ENCODE data around the gene ZDHHC14. TPM values are rescaled to one million over a fixed set of nuclear protein-coding genes. Genes with fewer than 3 reads are reported as not detected.

ZDHHC14 gene
- total RNA-seq, 1 donor from 2014 or later, result 26.1 TPM

- peaks cover 13% of the 10 kb centered on the region for H3K27me3 Mint-ChIP-seq (ENCODE audit: unreplicated experiment)
- H3K27ac Mint-ChIP-seq (ENCODE audit: unreplicated experiment), result no peak overlapping the region
- no peak overlapping the region for H3K4me3 Mint-ChIP-seq (ENCODE audit: unreplicated experiment)
- H3K4me1 Mint-ChIP-seq (ENCODE audit: unreplicated experiment), result peaks cover 39% of the 10 kb centered on the region
- no peak for TF ChIP-seq CTCF (IDR thresholded peaks at IDR 0.05; ENCODE audit: unreplicated experiment)
- peaks cover 36% of the 10 kb centered on the region for H3K36me3 Mint-ChIP-seq (ENCODE audit: low read depth, unreplicated experiment)
- H3K9me3 Mint-ChIP-seq (ENCODE audit: unreplicated experiment), result no peaks in the 10 kb centered on the region
- no peak for DNase-seq (ENCODE audit: low spot score)
Measured at GRCh38 chr6:157658301-157658700, 277.3 kb downstream of the ZDHHC14 start.

DNA sequence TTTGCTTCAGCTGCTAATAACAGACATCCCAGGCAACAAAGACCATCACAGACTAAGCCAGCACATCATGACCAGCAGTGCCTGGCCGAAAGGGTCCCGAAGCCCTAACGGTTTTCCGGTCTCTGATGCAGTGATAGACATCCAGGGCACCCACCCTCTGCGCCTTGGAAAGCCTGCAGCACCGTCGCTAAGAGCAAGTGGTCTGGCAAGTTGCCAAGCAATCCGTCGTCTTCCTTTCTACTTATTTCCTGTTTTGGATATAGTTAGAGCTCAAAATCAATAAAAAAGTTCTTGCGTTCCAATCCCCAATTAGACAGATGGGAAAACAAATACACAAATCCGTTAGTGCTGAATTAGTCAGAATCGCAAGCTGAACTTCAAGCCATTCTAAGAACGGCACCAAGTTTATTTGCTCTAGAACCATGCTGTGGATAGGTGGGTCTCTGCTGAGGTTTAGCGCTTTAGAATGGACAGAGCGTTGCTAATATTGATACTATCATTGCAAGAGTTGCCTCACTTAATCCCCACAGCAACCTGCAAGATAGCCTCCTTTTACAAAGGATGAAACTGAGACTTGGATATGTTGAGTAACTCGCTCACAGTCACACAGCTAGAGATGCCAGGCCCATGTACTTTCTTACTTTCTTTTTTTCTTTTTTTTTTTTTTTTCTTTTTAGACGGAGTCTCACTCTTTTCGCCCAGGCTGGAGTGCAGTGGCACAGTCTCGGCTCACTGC, 278.7 kb downstream of the ZDHHC14 start:
- Mint-ChIP-seq H3K27me3 (ENCODE audit: unreplicated experiment) (peaks cover 10% of the 10 kb centered on the region), H3K27ac (ENCODE audit: unreplicated experiment) (no peak overlapping the region), H3K4me1 (ENCODE audit: unreplicated experiment) (peaks cover 27% of the 10 kb centered on the region), H3K4me3 (ENCODE audit: unreplicated experiment) (no peak overlapping the region), H3K9me3 (ENCODE audit: unreplicated experiment) (no peaks in the 10 kb centered on the region), H3K36me3 (ENCODE audit: low read depth, unreplicated experiment) (peaks cover 33% of the 10 kb centered on the region)
- no peak for DNase-seq (ENCODE audit: low spot score)
- no peak for TF ChIP-seq CTCF (IDR thresholded peaks at IDR 0.05; ENCODE audit: unreplicated experiment)

DNA sequence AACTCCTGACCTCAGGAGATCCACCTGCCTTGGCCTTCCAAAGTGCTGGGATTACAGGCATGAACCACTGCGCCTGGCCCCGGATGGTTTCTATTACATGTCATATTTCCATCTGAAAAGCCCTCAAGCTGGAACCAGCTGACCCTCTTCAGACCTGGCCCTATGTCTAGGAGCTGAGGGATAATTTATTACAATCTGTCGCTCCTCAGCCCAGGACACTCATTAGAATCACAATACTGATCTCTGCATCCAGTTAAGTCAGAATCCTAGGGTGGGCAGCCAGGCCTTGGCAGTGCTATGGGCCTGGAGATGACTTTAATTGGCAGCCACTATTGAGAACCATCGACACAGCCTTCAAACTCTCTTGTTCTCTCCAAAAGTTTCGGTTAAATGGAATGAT, 279.4 kb downstream of the ZDHHC14 start:
- peaks cover 26% of the 10 kb centered on the region for H3K36me3 Mint-ChIP-seq (ENCODE audit: low read depth, unreplicated experiment)
- no peak overlapping the region for H3K27ac Mint-ChIP-seq (ENCODE audit: unreplicated experiment)

DNA sequence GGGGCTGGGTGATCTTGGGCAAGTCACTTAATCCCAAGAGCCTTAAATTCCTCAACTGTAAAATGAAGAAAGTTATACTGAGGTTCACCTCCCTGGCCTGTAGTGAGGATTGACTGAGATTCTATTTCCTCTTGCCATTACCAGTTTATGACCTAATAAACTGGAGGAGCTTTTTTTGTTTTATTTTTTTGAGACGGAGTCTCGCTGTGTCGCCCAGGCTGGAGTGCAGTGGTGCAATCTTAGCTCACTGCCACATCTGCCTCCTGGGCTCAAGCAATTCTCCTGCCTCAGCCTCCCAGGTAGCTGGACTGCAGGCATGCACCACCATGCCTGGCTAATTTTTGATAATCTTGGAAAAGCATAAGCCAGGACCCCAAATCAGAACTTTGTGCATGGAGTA, 280.7 kb downstream of the ZDHHC14 start:
- no peak for TF ChIP-seq CTCF (IDR thresholded peaks at IDR 0.05; ENCODE audit: unreplicated experiment)
- Mint-ChIP-seq H3K9me3 (ENCODE audit: unreplicated experiment) (no peaks in the 10 kb centered on the region), H3K36me3 (ENCODE audit: low read depth, unreplicated experiment) (peaks cover 18% of the 10 kb centered on the region), H3K4me1 (ENCODE audit: unreplicated experiment) (peaks cover 19% of the 10 kb centered on the region), H3K27ac (ENCODE audit: unreplicated experiment) (no peak overlapping the region), H3K4me3 (ENCODE audit: unreplicated experiment) (no peak overlapping the region), H3K27me3 (ENCODE audit: unreplicated experiment) (peaks cover 9% of the 10 kb centered on the region)
- no peak for DNase-seq (ENCODE audit: low spot score)

More for the DNA sequence above, 279.4 kb downstream of the ZDHHC14 start:
- TF ChIP-seq CTCF (IDR thresholded peaks at IDR 0.05; ENCODE audit: unreplicated experiment), result no peak
- H3K4me3 Mint-ChIP-seq (ENCODE audit: unreplicated experiment), result no peak overlapping the region
- no peak for DNase-seq (ENCODE audit: low spot score)
- H3K4me1 Mint-ChIP-seq (ENCODE audit: unreplicated experiment), result peaks cover 20% of the 10 kb centered on the region
- peaks cover 10% of the 10 kb centered on the region for H3K27me3 Mint-ChIP-seq (ENCODE audit: unreplicated experiment)
- H3K9me3 Mint-ChIP-seq (ENCODE audit: unreplicated experiment), result no peaks in the 10 kb centered on the region

DNA sequence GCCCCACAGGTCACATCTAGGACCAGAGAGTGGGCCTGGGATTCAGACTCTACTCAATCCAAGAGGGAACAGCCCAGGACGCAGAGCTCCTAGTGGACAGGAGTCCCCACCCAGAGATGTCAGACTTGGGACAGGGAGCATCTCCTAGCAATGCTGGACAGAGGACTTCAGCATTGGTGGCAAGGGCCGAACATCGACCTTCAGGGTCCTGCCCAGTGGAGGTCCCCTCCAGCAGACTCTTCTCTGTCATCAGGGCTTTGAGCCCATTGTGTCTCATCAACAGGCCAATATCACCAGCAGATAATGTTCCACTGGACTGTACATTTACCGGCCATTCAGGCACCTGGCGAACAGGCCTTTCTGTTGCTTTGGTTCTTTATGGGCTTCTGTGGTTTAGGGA, 282.3 kb downstream of the ZDHHC14 start:
- no peak for TF ChIP-seq CTCF (IDR thresholded peaks at IDR 0.05; ENCODE audit: unreplicated experiment)
- Mint-ChIP-seq H3K9me3 (ENCODE audit: unreplicated experiment) (no peaks in the 10 kb centered on the region), H3K27ac (ENCODE audit: unreplicated experiment) (no peak overlapping the region), H3K36me3 (ENCODE audit: low read depth, unreplicated experiment) (peaks cover 12% of the 10 kb centered on the region), H3K4me1 (ENCODE audit: unreplicated experiment) (peaks cover 27% of the 10 kb centered on the region), H3K27me3 (ENCODE audit: unreplicated experiment) (peaks cover 9% of the 10 kb centered on the region), H3K4me3 (ENCODE audit: unreplicated experiment) (no peak overlapping the region)
- no peak for DNase-seq (ENCODE audit: low spot score)
